HG03442 (cell line): ENCODE measurements around the gene ALKBH5.

Source experiments
- ATAC-seq: cut with Tn5 transposase; IDR thresholded peaks from one replicate; pipeline ENCODE4 v1.9.1; 2021; ENCODE audit warnings: mild to moderate bottlenecking, moderate library complexity; ENCODE audit not compliant: unreplicated experiment

Gene ALKBH5

DNA sequence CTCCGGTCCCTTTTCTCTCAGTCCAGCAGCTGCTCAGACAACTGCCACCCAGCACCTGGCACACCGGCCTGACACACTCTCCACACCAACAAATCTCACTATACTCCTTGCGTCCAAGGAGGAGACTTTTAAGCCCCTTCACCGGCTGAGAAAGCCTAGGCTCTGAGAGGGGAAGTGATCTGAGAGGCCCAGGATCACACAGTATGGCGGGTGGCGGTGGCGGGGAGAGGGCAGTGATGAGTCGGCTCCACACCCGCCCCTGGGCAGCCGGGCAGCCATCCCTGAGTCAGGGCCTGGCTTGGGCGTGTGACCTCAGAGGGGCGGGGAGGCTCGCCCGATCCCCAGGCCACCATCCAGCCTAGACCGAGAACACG lies 74.3 kb downstream of the ALKBH5 start:
- peak; percentile 25 for ATAC-seq

- ATAC-seq, result peak; percentile 26
Observed at GRCh38 chr17:18258356-18259038, 74.9 kb downstream of the ALKBH5 start, which contains the start of gene FLII. Gene FLII, minus strand, starts transcription at chr17:18258738. Its CDS starts 48 bp downstream, at chr17:18258690.
